GM10266 (cell line): ENCODE measurements around the gene RNF112.

ENCODE experiments used
- DNase-seq: peaks from one replicate; pipeline ENCODE4 v3.0.0; 2012; ENCODE audit errors: extremely low spot score
- CTCF ChIP-seq: IDR thresholded peaks from 2 replicates; pipeline ENCODE4 v1.5.1; 2012; ENCODE audit warnings: mild to moderate bottlenecking, low read depth; ENCODE audit not compliant: control insufficient read depth, insufficient read depth; ENCODE audit errors: missing control alignments

RNF112 gene

GRCh38 chr17:19392303-19392702 lies 18.7 kb upstream of the RNF112 start:
- no peak for DNase-seq
- TF ChIP-seq CTCF = no peak

- DNase-seq = no peak
Measured at GRCh38 chr17:19397556-19398041, 13.4 kb upstream of the RNF112 start.

GRCh38 chr17:19398301-19399181 lies 12.5 kb upstream of the RNF112 start:
- DNase-seq = no peak

More at GRCh38 chr17:19397556-19398041, 13.4 kb upstream of the RNF112 start:
- peak; percentile 48 for TF ChIP-seq CTCF

GRCh38 chr17:19399750-19400450 lies 11.1 kb upstream of the RNF112 start:
- no peak for DNase-seq
- no peak for TF ChIP-seq CTCF

More at GRCh38 chr17:19398301-19399181, 12.5 kb upstream of the RNF112 start:
- no peak for TF ChIP-seq CTCF

- no peak for DNase-seq
- TF ChIP-seq CTCF = no peak
Measured at GRCh38 chr17:19401321-19402010, 9.6 kb upstream of the RNF112 start.

- DNase-seq = no peak
- no peak for TF ChIP-seq CTCF
Measured at GRCh38 chr17:19402171-19402570, 8.9 kb upstream of the RNF112 start.

- no peak for TF ChIP-seq CTCF
- no peak for DNase-seq
Measured at GRCh38 chr17:19403021-19403420, 8.0 kb upstream of the RNF112 start.
